Neuron (in vitro differentiated cells): ENCODE results near the gene PPM1E.
"Not testable (repeated sequence)": the region's sequence is repeated elsewhere in the genome, so short reads cannot be mapped to it uniquely, and the experiment has no call there.

ENCODE experiments used
- H2AFZ ChIP-seq: one replicate; pipeline ENCODE4 v1.6.1; 2013; ENCODE audit warnings: low read depth, mild to moderate bottlenecking, inconsistent platforms, low read length, moderate library complexity
- H3K27me3 ChIP-seq: one replicate; pipeline ENCODE4 v1.6.1; 2013; ENCODE audit warnings: low read length; ENCODE audit not compliant: insufficient read depth
- H3K36me3 ChIP-seq: one replicate; pipeline ENCODE4 v1.6.1; 2013; ENCODE audit warnings: low read length; ENCODE audit not compliant: insufficient read depth
- H3K4me1 ChIP-seq: one replicate; pipeline ENCODE4 v1.6.1; 2013; ENCODE audit warnings: low read length; ENCODE audit not compliant: insufficient read depth
- H3K4me3 ChIP-seq: 2 replicates; pipeline ENCODE4 v1.5.1; 2013; ENCODE audit warnings: mild to moderate bottlenecking, low read length, moderate library complexity
- H3K9me3 ChIP-seq: one replicate; pipeline ENCODE4 v1.6.1; 2013; ENCODE audit warnings: low read length

PPM1E gene

DNA sequence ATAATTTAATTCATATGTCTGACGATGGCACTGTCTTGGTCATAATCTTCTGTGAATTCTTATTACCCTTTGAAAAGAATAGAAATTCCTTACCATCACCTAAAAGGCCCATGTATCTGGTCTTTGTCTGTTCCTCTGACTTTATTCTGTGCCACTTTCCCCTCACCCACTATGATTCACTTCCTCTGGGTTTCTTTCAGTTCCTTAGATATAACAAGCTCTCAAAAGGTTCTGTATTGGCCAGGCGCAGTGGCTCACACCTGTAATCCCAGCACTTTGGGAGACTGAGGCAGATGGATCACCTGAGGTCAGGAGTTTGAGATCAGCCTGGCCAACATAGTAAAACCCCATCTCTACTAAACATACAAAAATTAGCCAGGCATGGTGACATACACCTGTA lies 198.7 kb downstream of the PPM1E start:
- H3K27me3 ChIP-seq, H3K36me3 ChIP-seq, H2AFZ ChIP-seq: not testable (repeated sequence)

DNA sequence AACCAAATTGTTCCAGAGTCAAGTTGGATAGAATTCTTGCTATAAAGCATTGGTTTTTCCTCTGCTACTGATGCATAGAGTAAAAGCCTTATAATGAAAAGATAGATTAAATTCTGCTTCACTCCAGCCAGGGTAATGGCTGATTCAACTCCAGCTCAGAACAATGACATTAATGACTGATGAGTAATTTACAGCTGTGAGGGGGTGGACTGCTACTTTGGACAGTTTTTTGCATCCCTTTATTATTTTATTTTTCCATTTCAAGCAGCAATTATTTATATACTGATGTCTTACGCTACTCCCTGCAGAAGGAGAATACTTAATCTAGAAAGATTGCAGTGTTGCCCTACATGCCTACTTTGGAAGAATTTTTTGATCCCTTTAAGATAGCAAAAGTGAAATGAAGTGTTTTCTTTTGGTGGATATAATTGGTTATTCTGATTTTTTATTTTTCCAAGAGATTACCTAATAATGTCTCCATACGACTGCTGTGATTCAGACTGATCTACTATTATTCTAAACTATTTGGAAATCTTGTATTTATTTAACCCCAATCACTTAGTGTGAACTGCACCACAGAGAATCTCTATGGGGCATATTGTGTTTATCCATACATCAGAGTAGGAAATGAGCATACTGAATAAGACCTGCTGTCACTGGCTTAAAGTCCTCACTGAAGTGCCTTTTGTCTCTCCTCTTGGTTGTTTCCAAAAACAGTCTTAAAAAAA lies 201.5 kb downstream of the PPM1E start:
- H2AFZ ChIP-seq, result no peak overlapping the region
- no peak overlapping the region for H3K4me3 ChIP-seq
- H3K27me3 ChIP-seq, result no peaks in the 10 kb centered on the region
- no peaks in the 10 kb centered on the region for H3K4me1 ChIP-seq
- H3K9me3 ChIP-seq, result peaks cover 2% of the 10 kb centered on the region
- H3K36me3 ChIP-seq, result peaks cover 7% of the 10 kb centered on the region

More for the DNA sequence above, 198.7 kb downstream of the PPM1E start:
- H3K4me3 ChIP-seq, H3K4me1 ChIP-seq, H3K9me3 ChIP-seq: not testable (repeated sequence)

DNA sequence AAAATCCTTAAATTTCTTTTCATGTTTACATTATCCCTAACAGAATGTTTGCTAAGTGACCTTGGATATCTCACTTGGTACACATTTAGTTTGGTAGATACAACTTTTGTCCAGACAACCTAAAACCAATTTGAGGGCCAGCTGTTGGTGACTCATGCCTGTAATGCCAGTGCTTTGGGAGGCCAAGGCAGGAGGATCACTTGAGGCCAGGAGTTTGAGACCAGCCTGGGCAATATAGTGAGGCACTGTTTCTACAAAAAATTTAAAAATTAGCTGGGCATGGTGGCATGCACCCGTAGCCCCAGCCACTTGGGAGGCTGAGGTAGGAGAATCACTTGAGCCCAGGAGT lies 202.0 kb downstream of the PPM1E start:
- not testable (repeated sequence) for H3K4me3 ChIP-seq, H3K9me3 ChIP-seq, H2AFZ ChIP-seq, H3K36me3 ChIP-seq, H3K27me3 ChIP-seq, H3K4me1 ChIP-seq

DNA sequence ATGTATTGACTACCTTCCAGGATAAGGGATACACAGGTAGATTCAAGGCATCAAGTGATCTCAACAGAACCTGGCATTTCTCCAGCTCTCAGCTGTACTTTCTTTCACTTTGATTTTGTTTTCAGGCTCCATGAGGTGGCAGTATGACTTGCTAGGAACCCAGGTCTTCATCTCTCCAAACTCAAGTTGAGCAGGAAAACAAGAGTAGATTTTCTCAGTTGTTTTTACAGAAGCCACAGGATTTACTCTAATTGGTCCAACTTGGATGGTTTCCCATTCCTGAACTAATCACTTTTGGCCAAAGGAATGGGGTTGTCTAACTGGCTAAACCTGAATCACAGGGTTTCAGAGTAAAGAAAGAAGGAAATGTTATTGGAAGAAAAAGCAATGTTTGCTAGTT lies 204.4 kb downstream of the PPM1E start:
- H3K4me1 ChIP-seq, result no peaks in the 10 kb centered on the region
- peaks cover 7% of the 10 kb centered on the region for H3K36me3 ChIP-seq
- no peaks in the 10 kb centered on the region for H3K27me3 ChIP-seq
- no peak overlapping the region for H2AFZ ChIP-seq
- H3K4me3 ChIP-seq, result no peak overlapping the region
- no peaks in the 10 kb centered on the region for H3K9me3 ChIP-seq

DNA sequence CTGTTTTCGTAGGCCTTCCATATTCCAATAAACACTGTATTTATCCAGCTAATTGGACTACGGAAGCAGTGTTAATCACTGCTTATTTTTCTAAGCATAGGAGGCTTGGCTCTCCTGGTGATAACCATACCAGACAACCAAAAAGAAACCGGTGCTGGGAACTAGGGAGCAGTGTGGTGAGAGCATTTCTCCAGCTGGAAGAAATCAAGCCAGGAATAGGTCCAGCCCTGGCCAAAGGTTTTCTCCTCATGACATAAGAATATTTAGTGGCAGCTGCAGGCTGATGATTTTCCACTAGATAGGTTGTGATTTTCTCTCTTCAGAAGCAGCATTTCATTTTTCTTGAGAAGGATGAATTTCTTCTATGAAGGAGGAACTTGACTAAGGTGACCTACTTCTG lies 209.6 kb downstream of the PPM1E start:
- no peaks in the 10 kb centered on the region for H3K9me3 ChIP-seq
- H3K36me3 ChIP-seq, result no peaks in the 10 kb centered on the region
- no peaks in the 10 kb centered on the region for H3K27me3 ChIP-seq
- peaks cover 23% of the 10 kb centered on the region for H3K4me1 ChIP-seq
- no peak overlapping the region for H3K4me3 ChIP-seq
- H2AFZ ChIP-seq, result no peak overlapping the region

DNA sequence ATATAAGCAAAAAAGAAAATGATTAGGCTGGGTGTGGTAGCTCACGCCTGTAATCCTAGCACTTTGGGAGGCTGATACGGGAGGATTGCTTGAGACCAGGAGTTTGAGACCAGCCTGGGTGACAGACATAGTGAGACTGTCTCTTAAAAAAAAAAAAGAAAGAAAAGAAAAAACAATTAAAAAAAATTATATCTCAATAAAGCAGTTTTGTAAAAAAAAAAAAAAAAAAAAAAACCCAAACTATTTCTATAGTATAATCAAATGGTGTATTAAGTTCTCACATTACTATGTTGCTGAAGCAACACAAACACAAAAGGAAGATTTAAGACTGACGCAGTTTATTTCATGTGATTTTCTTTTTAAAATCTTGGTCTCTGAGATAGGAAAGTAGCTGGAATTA lies 210.6 kb downstream of the PPM1E start:
- H3K4me3 ChIP-seq, result no peak overlapping the region

DNA sequence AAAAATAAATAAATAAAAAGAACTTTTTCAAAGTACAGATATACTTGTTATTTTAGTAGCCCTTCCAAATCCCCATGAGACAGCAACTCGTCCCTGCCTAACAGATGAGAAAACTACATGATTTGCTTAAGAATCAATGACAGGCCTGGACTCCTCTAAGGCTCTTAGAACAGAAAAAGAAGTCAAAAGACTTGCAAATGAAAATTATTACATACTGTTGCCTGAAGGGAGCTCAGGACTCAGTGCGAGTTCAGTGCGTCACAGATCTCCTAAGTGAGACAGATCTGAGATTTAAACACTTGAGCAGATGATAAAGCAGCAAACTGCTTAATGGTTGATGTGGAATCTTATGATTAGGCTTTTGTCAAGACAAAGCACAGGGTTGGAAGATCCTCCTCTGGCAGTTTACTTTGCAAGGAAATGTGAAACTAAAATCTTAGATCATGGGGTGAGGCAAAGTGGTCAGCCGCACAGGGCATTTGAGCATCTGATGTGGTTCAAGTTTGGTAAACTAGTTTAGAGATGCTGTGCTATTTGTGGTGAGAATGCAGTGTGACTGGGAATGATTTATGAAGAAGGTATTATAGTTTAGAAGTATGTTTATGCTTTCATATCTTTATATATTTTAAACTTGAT lies 212.9 kb downstream of the PPM1E start:
- H3K4me1 ChIP-seq, result peaks cover 39% of the 10 kb centered on the region
- no peaks in the 10 kb centered on the region for H3K9me3 ChIP-seq
- H3K36me3 ChIP-seq, result no peaks in the 10 kb centered on the region
- no peak overlapping the region for H3K4me3 ChIP-seq
- no peaks in the 10 kb centered on the region for H3K27me3 ChIP-seq
- no peak overlapping the region for H2AFZ ChIP-seq

More for the DNA sequence above, 210.6 kb downstream of the PPM1E start:
- H2AFZ ChIP-seq, result no peak overlapping the region
- peaks cover 32% of the 10 kb centered on the region for H3K4me1 ChIP-seq
- H3K9me3 ChIP-seq, result no peaks in the 10 kb centered on the region
- no peaks in the 10 kb centered on the region for H3K27me3 ChIP-seq
- no peaks in the 10 kb centered on the region for H3K36me3 ChIP-seq

DNA sequence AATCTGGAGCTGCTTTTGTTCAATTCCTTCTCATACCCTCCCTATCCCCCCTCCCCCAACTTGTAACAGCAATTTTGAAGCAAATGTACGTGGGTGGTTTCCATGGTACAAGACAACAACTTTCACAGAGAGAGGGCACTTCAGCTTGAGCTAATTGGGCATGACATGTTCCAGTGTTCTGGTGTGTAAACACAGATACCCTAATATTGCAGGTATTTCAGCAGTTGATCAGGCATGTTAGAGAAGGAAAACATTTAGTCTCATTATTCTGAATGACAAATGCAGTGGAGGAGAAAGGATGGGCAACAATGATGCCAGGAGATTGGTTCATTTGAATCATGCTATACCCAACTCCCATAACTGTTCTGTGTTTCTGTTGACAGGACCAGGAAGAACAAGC lies 213.5 kb downstream of the PPM1E start:
- Histone ChIP-seq H3K36me3 (no peaks in the 10 kb centered on the region), H3K4me1 (peaks cover 39% of the 10 kb centered on the region), H2AFZ (no peak overlapping the region), H3K27me3 (no peaks in the 10 kb centered on the region), H3K4me3 (no peak overlapping the region), H3K9me3 (no peaks in the 10 kb centered on the region)

DNA sequence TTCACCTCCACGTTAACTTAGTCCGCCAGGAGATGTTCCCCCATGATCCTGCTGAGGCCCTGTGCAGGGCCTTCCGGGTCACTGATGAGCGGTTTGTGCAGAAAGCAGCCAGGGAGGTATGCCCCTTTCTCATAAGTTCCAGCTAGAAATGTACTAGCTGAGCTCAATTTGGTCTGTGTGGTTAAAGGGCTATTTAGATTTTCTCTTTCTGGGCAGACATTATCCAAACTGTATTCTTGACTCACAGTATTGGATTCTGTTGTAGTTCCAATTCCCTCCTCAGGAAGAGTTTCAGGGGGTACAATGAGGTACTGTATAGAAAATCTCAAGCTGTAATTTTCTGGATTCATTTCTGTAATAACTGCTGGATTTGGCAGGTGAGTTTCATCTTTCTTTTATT lies 214.0 kb downstream of the PPM1E start:
- Histone ChIP-seq H3K36me3 (no peaks in the 10 kb centered on the region), H2AFZ (no peak overlapping the region), H3K9me3 (no peaks in the 10 kb centered on the region), H3K4me1 (peaks cover 39% of the 10 kb centered on the region), H3K27me3 (no peaks in the 10 kb centered on the region), H3K4me3 (no peak overlapping the region)

DNA sequence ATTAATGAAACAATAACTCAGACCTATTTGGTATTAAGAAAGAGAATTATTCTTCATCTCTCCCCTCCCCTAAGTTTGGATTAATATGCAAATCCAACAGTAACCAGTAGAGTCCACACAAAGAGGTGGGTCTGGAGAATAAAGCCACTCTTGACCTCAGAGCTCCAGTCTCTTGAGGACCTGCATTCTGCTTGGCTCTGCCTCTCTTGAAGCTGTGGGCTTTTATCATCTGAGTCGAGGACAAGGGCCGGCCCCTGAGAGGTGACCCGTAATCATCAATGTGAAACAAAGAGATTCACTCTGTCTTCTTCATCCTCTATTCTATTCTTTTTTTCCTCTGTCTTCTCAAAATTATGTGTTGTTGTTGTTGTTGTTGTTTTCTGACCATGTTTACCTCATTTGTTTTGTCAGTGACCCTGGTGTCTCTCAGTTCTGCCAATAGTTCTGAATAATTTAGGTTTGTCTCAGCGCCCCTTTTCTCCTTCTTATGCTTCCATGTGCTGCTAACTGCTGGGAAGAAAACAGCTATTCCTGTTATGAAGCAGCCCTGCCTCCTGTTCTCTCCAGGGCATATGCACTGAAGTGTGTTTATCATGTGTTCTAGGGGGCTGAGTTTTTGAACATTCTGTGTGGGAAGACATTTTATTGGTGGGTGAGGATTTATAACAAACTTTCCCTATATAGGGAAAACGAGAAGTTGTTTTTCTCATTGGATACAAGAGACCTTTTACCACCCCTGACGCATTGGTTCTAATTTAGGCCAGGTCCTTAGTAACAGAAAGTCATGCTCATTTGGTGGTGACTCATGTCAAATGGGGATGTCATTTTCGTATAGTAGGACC lies 215.2 kb downstream of the PPM1E start:
- H3K9me3 ChIP-seq, result no peaks in the 10 kb centered on the region
- no peaks in the 10 kb centered on the region for H3K27me3 ChIP-seq
- peaks cover 2% of the 10 kb centered on the region for H3K36me3 ChIP-seq
- H3K4me1 ChIP-seq, result peaks cover 39% of the 10 kb centered on the region
- no peak overlapping the region for H2AFZ ChIP-seq
- H3K4me3 ChIP-seq, result no peak overlapping the region

DNA sequence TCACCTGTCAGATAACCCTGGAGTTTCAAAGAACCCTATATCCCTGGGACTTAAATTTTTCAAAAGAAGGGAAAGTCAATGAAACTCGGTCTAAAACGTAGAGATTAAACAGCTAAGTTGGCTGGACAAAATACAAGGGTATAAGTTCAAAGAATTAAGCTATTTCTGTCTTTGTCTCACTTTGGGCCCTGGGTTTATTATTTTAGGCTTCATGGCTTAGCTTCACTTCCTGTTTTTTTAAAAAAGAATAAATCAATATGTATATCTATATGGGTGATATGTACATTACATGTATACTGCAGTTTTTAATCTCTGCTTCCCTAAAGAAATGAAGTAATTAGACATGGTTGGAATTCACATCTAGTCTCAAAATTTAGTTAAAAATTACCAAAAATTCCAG lies 218.7 kb downstream of the PPM1E start:
- Histone ChIP-seq H3K36me3 (peaks cover 6% of the 10 kb centered on the region), H3K27me3 (no peaks in the 10 kb centered on the region)

DNA sequence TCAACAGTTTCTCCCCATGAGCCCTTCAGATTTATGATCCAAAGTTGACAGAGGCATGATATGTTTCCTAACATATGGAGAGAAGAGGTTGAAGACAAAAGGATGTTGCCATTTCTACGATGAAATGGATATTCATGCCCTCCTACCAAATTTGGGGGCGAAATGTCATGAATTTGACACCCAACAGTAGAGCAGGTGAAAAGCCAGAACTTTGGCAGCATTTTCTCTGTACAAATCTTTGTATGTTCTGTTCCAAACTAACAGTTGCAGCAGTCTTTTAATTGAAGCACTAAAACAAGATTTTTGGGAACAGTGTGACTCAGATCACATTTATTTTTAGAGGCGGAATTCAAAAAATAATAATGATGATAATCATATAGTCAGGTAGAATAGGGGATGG lies 220.9 kb downstream of the PPM1E start:
- H2AFZ ChIP-seq, result no peak overlapping the region
- H3K4me3 ChIP-seq, result no peak overlapping the region
- H3K4me1 ChIP-seq, result peaks cover 3% of the 10 kb centered on the region
- peaks cover 14% of the 10 kb centered on the region for H3K36me3 ChIP-seq
- no peaks in the 10 kb centered on the region for H3K27me3 ChIP-seq
- no peaks in the 10 kb centered on the region for H3K9me3 ChIP-seq

More for the DNA sequence above, 218.7 kb downstream of the PPM1E start:
- Histone ChIP-seq H3K9me3 (no peaks in the 10 kb centered on the region), H3K4me3 (no peak overlapping the region), H2AFZ (no peak overlapping the region), H3K4me1 (peaks cover 25% of the 10 kb centered on the region)

DNA sequence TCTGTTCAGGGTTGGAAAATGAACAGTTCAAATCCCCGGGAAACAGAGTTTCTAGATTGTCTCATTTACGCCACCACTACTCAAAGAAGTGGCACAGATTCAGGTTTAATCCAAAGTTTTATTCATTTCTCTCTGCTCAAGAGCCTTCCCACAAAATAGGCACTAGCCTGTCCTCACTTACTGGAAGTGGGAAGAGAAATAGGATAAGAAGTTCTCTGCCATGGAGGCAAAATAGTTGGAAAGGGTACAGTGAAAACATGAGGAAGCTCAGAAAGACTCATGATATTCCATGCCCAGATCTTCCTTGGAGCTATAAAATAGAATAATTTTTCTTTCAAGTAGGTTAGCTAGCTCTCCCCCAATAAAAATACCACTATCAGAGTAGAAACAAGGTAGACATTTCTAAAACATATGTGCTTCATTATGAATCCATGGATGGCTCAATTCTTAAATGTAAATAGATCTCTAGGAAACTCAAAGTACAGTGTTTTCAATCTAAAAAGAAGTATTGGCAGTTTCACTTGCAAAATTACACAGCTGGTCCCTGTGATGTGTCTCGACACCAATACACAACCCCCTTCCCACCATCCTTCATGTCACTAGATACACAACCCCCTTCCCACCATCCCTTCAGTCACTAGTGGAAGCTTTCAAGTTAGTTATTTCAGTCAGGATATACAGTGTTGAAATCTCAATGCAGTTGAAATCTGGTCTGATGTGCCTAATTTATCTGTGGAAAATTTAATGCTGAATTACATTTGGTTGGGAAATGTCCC lies 225.2 kb downstream of the PPM1E start:
- peaks cover 12% of the 10 kb centered on the region for H3K36me3 ChIP-seq
- H2AFZ ChIP-seq, result no peak overlapping the region
- H3K4me3 ChIP-seq, result no peak overlapping the region
- H3K4me1 ChIP-seq, result no peaks in the 10 kb centered on the region
- H3K9me3 ChIP-seq, result no peaks in the 10 kb centered on the region
- no peaks in the 10 kb centered on the region for H3K27me3 ChIP-seq
